ENCODE data around the gene KHDRBS1. TPM values are rescaled to one million over a fixed set of nuclear protein-coding genes. Genes with fewer than 3 reads are reported as not detected.

Gene KHDRBS1
- total and polyA plus RNA-seq, 9 of the 15 experiments (the other 6 are each of a cell fraction or from before 2014, with no cell fraction given): 48.4 to 257 (median 114) TPM

- TF ChIP-seq ZMIZ1 (IDR thresholded peaks at IDR 0.05; ENCODE audit: low read depth in 2 of 2, low read length in 2 of 2) (peak in 1 of 2 experiments; percentile 38; a peak in 2 of 4 replicates), ZNF740 (CRISPR knock-in tag; IDR thresholded peaks at IDR 0.05) (0 out of 2 replicates have a peak, but pooled peaks have one; percentile 9), ZNF740 (tag; IDR thresholded peaks at IDR 0.05) (no peak), GATAD2B (IDR thresholded peaks at IDR 0.05; ENCODE audit: borderline replicate concordance) (peak; percentile 79), MNT (conservative IDR thresholded peaks at IDR 0.05) (peak; percentile 99), CHD7 (IDR thresholded peaks at IDR 0.05; ENCODE audit: low read depth, low read length) (peak; percentile 78), MAFG (tag; conservative IDR thresholded peaks at IDR 0.05) (no peak)
Observed at GRCh38 chr1:32013386-32014198, at the start of gene KHDRBS1 (continued).

Data from K562 (cell line).